OCI-LY7 (cell line): Measurements from ENCODE around the gene HDAC9. TPM values are rescaled to one million over a fixed set of nuclear protein-coding genes. Genes with fewer than 3 reads are reported as not detected.

Experiments used
- BruUV-seq: library from RNA; stranded (reverse); fragments of 400-500 nt; replicated peaks from 2 replicates; lab custom pipeline; 2021; lab: Mats Ljungman, UMichigan
- CTCF ChIA-PET: fragments of 300-600 bp; sonication (Branson Sonifier 250); formaldehyde crosslinking; loops from one replicate; lab custom pipeline; 2022; ENCODE audit warnings: antibody characterized with exemption; ENCODE audit not compliant: unreplicated experiment; lab: Charles Lee
- POLR2A ChIA-PET: fragments of 300-600 bp; sonication (Branson Sonifier 250); formaldehyde crosslinking; loops from one replicate; lab custom pipeline; 2022; ENCODE audit warnings: antibody characterized with exemption; lab: Charles Lee
- DNase-seq: peaks from one replicate; pipeline ENCODE4 v3.0.0-alpha.2; 2015; ENCODE audit warnings: low spot score
- H2AFZ ChIP-seq: fragments of 200-600 bp; sonication (generic), shearing (Covaris generic); 2 replicates; pipeline ENCODE4 v1.6.1; 2014; ENCODE audit warnings: mild to moderate bottlenecking, antibody characterized with exemption, low read length, moderate library complexity
- H3K27ac ChIP-seq: fragments of 200-600 bp; sonication (generic); 2 replicates; pipeline ENCODE4 v1.5.1; 2014; ENCODE audit warnings: mixed run types, low read depth, mild to moderate bottlenecking, moderate library complexity, low read length, inconsistent platforms; ENCODE audit not compliant: poor library complexity, severe bottlenecking
- H3K36me3 ChIP-seq: fragments of 200-600 bp; sonication (generic); 2 replicates; pipeline ENCODE4 v1.6.1; 2014; ENCODE audit warnings: mild to moderate bottlenecking, antibody characterized with exemption, low read length, moderate library complexity, mixed read lengths; ENCODE audit not compliant: insufficient read depth
- H3K4me1 ChIP-seq: fragments of 200-600 bp; sonication (generic); 2 replicates; pipeline ENCODE4 v1.5.1; 2014; ENCODE audit warnings: mild to moderate bottlenecking, low read length; ENCODE audit not compliant: insufficient read depth, poor library complexity, severe bottlenecking
- H3K4me2 ChIP-seq: fragments of 200-600 bp; sonication (generic); 2 replicates; pipeline ENCODE4 v1.6.1; 2014; ENCODE audit warnings: mild to moderate bottlenecking, low read length
- H3K4me3 ChIP-seq: fragments of 200-600 bp; sonication (generic); 2 replicates; pipeline ENCODE4 v1.5.1; 2014; ENCODE audit warnings: mild to moderate bottlenecking, low read depth, low read length; ENCODE audit not compliant: poor library complexity, severe bottlenecking
- H3K79me2 ChIP-seq: fragments of 200-600 bp; sonication (generic); 2 replicates; pipeline ENCODE4 v1.6.1; 2016; ENCODE audit warnings: low read depth, mild to moderate bottlenecking, low read length, moderate library complexity, mixed read lengths; ENCODE audit not compliant: insufficient read depth
- H3K9me2 ChIP-seq: fragments of 200-600 bp; sonication (generic); 2 replicates; pipeline ENCODE4 v1.6.1; 2016; ENCODE audit warnings: mild to moderate bottlenecking, low read length, mixed read lengths; ENCODE audit not compliant: insufficient read depth
- H3K9me3 ChIP-seq: fragments of 200-600 bp; sonication (generic); 2 replicates; pipeline ENCODE4 v1.6.1; 2014; ENCODE audit warnings: mild to moderate bottlenecking, mixed run types, low read length, mixed read lengths
- H4K20me1 ChIP-seq: fragments of 200-600 bp; sonication (generic); 2 replicates; pipeline ENCODE4 v1.6.1; 2014; ENCODE audit warnings: mild to moderate bottlenecking, antibody characterized with exemption, low read length, moderate library complexity, mixed read lengths; ENCODE audit not compliant: insufficient read depth
- CTCF ChIP-seq: fragments of 200-600 bp; sonication (generic); conservative IDR thresholded peaks from 2 replicates; pipeline ENCODE4 v1.5.1; 2014; ENCODE audit warnings: mild to moderate bottlenecking, antibody characterized with exemption, low read length, moderate library complexity, mixed read lengths
- EZH2phosphoT487 ChIP-seq: fragments of 200-600 bp; sonication (generic); IDR thresholded peaks from 2 replicates; pipeline ENCODE4 v1.6.1; 2018; ENCODE audit warnings: low read depth, borderline replicate concordance, mild to moderate bottlenecking, mixed run types, antibody characterized with exemption, low read length, moderate library complexity, mixed read lengths
- intact Hi-C: fragments of 100-400 bp; cut with micrococcal nuclease; formaldehyde crosslinking; loops from one replicate; pipeline ENCODE4 v1.10.0; 2022; ENCODE audit not compliant: unreplicated experiment
- total RNA-seq, 2 experiments: library from RNA; depleted of rRNA in 1 of 2; stranded (reverse); fragments of >200 nt in 1 of 2; shearing (Covaris generic) in 1 of 2; gene quantifications; 2 replicates each; pipeline ENCODE4 v1.2.3, GENCODE V29; 2014 to 2022

The HDAC9 gene
- total RNA-seq, 2 experiments from 2014 or later, result 58.8 to 91.7 TPM

GRCh38 chr7:18590241-18590640 lies 94.7 kb downstream of the HDAC9 start:
- Histone ChIP-seq H3K9me2 (no peaks in the 10 kb centered on the region), H3K4me2 (peak overlapping the region; percentile 24; the same call in 1 of the 2 replicates), H4K20me1 (no peaks in the 10 kb centered on the region), H3K9me3 (no peaks in the 10 kb centered on the region; the same call in 1 of the 2 replicates), H3K79me2 (no peaks in the 10 kb centered on the region; the same call in 1 of the 2 replicates), H3K27ac (peak overlapping the region; percentile 20), H3K4me1 (peaks cover 19% of the 10 kb centered on the region), H3K36me3 (peaks cover 96% of the 10 kb centered on the region), H3K4me3 (no peak overlapping the region), H2AFZ (peak overlapping the region; percentile 22; the same call in 1 of the 2 replicates)
- no peak for TF ChIP-seq EZH2phosphoT487
- TF ChIP-seq CTCF, result no peak
- no peak for DNase-seq
- intact Hi-C loops, result loop anchor here (5.0 kb wide), 1 partner anchor 77 kb away; no protein-coding TSS in a partner anchor
- ChIA-PET POLR2A (interaction anchor here (0.6 to 2.2 kb wide), 10 partner anchors 9 to 102 kb away, joined by 3 to 9 read pairs (median 4); partner anchors contain the start of gene HDAC9), CTCF (interaction anchor here (1.1 kb wide), 3 partner anchors 12 to 238 kb away, joined by 4 to 6 read pairs (median 4); no protein-coding TSS in a partner anchor)
- no TSS peak for BruUV-seq

- Histone ChIP-seq H3K79me2 (no peaks in the 10 kb centered on the region; the same call in 1 of the 2 replicates), H3K4me1 (peaks cover 19% of the 10 kb centered on the region), H3K9me3 (no peaks in the 10 kb centered on the region; the same call in 1 of the 2 replicates), H3K9me2 (no peaks in the 10 kb centered on the region), H3K27ac (no peak overlapping the region), H3K4me2 (peak overlapping the region; percentile 24; the same call in 1 of the 2 replicates), H4K20me1 (no peaks in the 10 kb centered on the region), H3K36me3 (peaks cover 96% of the 10 kb centered on the region), H3K4me3 (no peak overlapping the region), H2AFZ (no peak overlapping the region)
- no TSS peak for BruUV-seq
- peak; percentile 43 for DNase-seq
- POLR2A ChIA-PET, result interaction anchor here (0.6 to 2.2 kb wide), 8 partner anchors 10 to 95 kb away, joined by 3 to 9 read pairs (median 5); partner anchors contain the start of gene HDAC9
- TF ChIP-seq EZH2phosphoT487 (no peak), CTCF (peak; percentile 82)
- CTCF ChIA-PET, result interaction anchor here (1.1 kb wide), 3 partner anchors 13 to 238 kb away, joined by 4 to 6 read pairs (median 4); no protein-coding TSS in a partner anchor
- intact Hi-C loops, result loop anchor here (5.0 kb wide), 1 partner anchor 76 kb away; no protein-coding TSS in a partner anchor
Observed at GRCh38 chr7:18590744-18591340, 95.3 kb downstream of the HDAC9 start.
